Esophagus muscularis mucosa (tissue), 4 donors: ENCODE measurements around the gene DDX59. TPM values are rescaled to one million over a fixed set of nuclear protein-coding genes. Genes with fewer than 3 reads are reported as not detected.

ENCODE experiments used
- DNase-seq: peaks from one replicate; pipeline ENCODE4 v3.0.0-alpha.2; 2017; ENCODE audit errors: extremely low spot score
- H3K27ac ChIP-seq, 4 donors: fragments of 200-600 bp; sonication (generic); replicated peaks in 1 of 4; 1 replicate in 3 of 4; 2 replicates in 1 of 4; pipeline ENCODE4 v1.5.1; 2016 to 2019; ENCODE audit warnings: mild to moderate bottlenecking in 1 of 4
- H3K27me3 ChIP-seq, 4 donors: fragments of 200-600 bp; sonication (generic); one replicate each; pipeline versions ENCODE4 v1.5.1 to v1.6.0; 2016 to 2019
- H3K36me3 ChIP-seq, 4 donors: fragments of 200-600 bp; sonication (generic); one replicate each; pipeline ENCODE4 v1.5.1; 2016 to 2019
- H3K4me1 ChIP-seq, 4 donors: fragments of 200-600 bp; sonication (generic); one replicate each; pipeline ENCODE4 v1.5.1; 2016 to 2019
- H3K4me3 ChIP-seq, 4 donors: fragments of 200-600 bp; sonication (generic); 1 replicate in 2 of 4; 2 replicates in 2 of 4; pipeline ENCODE4 v1.5.1; 2016 to 2019; ENCODE audit warnings: mild to moderate bottlenecking in 4 of 4, moderate library complexity in 1 of 4
- H3K9me3 ChIP-seq, 4 donors: fragments of 200-600 bp; sonication (generic); 1 replicate in 3 of 4; 2 replicates in 1 of 4; pipeline ENCODE4 v1.5.1; 2016 to 2019
- EP300 ChIP-seq: sonication (generic); formaldehyde crosslinking; IDR thresholded peaks from one replicate; pipeline ENCODE4 v1.6.1; 2017; ENCODE audit warnings: antibody characterized with exemption
- POLR2A ChIP-seq: fragments of 450-650 bp; IDR thresholded peaks from one replicate; pipeline ENCODE4 v1.6.1; 2017; ENCODE audit warnings: antibody characterized with exemption, moderate library complexity, mild to moderate bottlenecking, low read depth
- POLR2AphosphoS5 ChIP-seq, 2 donors: sonication (generic); formaldehyde crosslinking; IDR thresholded peaks; one replicate each; pipeline ENCODE4 v1.6.1; 2017; ENCODE audit warnings: antibody characterized with exemption in 2 of 2
- WGBS: methylation state at CpG from one replicate; pipeline ENCODE4 v1.1.5; 2018; 5-methylcytosine and 5-hydroxymethylcytosine counted together
- intact Hi-C: fragments of 100-400 bp; cut with DNase I; formaldehyde crosslinking; loops from one replicate; pipeline ENCODE4 v1.15.1; 2023
- total RNA-seq, 4 donors: library from RNA; depleted of rRNA; stranded (reverse); fragments of >200 nt; gene quantifications; one replicate each; pipeline versions ENCODE4 v1.1.0 to v1.2.1, GENCODE V29; 2016
- TF ChIP-seq, protein P1 (sequence below), 3 experiments: fragments of 200-600 bp in 2 of 3; fragments of 450-650 bp in 1 of 3; sonication (generic) in 2 of 3; IDR thresholded peaks; one replicate each; pipeline ENCODE4 v1.5.1; 2017 to 2019; ENCODE audit warnings: antibody characterized with exemption in 3 of 3, mild to moderate bottlenecking in 2 of 3, moderate library complexity in 1 of 3

The DDX59 gene
- 10 to 100 TPM; 18.1 to 30.0 (median 21.7) TPM for total RNA-seq

GRCh38 chr1:200669314-200670241 is at the start of gene DDX59:
Gene DDX59, minus strand, starts transcription at chr1:200669907. Its CDS starts 3,167 bp downstream, at chr1:200666740.
- Histone ChIP-seq H3K36me3 (peaks cover 0 to 17% (median 10%) of the 10 kb centered on the region in 4 donors), H3K9me3 (no peaks in the 10 kb centered on the region), H3K27me3 (no peaks in the 10 kb centered on the region), H3K4me3 (peak within 1 kb of the TSS; percentile 71 to 95 (median 80)), H3K27ac (peak within 1 kb of the TSS; percentile 95 to 100 (median 98)), H3K4me1 (peaks cover 18 to 47% (median 39%) of the 10 kb centered on the region in 4 donors)
- TF ChIP-seq, protein P1, sequence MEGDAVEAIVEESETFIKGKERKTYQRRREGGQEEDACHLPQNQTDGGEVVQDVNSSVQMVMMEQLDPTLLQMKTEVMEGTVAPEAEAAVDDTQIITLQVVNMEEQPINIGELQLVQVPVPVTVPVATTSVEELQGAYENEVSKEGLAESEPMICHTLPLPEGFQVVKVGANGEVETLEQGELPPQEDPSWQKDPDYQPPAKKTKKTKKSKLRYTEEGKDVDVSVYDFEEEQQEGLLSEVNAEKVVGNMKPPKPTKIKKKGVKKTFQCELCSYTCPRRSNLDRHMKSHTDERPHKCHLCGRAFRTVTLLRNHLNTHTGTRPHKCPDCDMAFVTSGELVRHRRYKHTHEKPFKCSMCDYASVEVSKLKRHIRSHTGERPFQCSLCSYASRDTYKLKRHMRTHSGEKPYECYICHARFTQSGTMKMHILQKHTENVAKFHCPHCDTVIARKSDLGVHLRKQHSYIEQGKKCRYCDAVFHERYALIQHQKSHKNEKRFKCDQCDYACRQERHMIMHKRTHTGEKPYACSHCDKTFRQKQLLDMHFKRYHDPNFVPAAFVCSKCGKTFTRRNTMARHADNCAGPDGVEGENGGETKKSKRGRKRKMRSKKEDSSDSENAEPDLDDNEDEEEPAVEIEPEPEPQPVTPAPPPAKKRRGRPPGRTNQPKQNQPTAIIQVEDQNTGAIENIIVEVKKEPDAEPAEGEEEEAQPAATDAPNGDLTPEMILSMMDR (IDR thresholded peaks at IDR 0.05), result no peak
- TF ChIP-seq POLR2A (peak; percentile 95), POLR2AphosphoS5 (IDR thresholded peaks at IDR 0.05) (peak; percentile 92 to 97), EP300 (peak; percentile 92)
- intact Hi-C loops, result loop anchor here (2.0 to 5.0 kb wide), 3 partner anchors 47 to 133 kb away; partner anchors contain the start of genes CAMSAP2 and KIF14
- 0% methylated on average over 24 of the region's 91 CpGs for WGBS
- DNase-seq, result peak; percentile 99

- Histone ChIP-seq H3K4me3 (no peak overlapping the region), H3K36me3 (no peaks in the 10 kb centered on the region), H3K27ac (no peak overlapping the region), H3K4me1 (no peaks in the 10 kb centered on the region), H3K27me3 (no peaks in the 10 kb centered on the region), H3K9me3 (no peaks in the 10 kb centered on the region)
- intact Hi-C loops, result no loop called here
- TF ChIP-seq POLR2A (no peak), EP300 (no peak), POLR2AphosphoS5 (IDR thresholded peaks at IDR 0.05) (no peak)
- TF ChIP-seq, protein P1 (IDR thresholded peaks at IDR 0.05), result no peak
- no peak for DNase-seq
- 79% methylated on average over 2 of the region's 2 CpGs for WGBS
Measured at GRCh38 chr1:200714504-200715187, 44.9 kb upstream of the DDX59 start.

GRCh38 chr1:200710166-200710565 is 40.5 kb upstream of the DDX59 start:
- intact Hi-C loops, result no loop called here
- Histone ChIP-seq H3K9me3 (no peaks in the 10 kb centered on the region), H3K27ac (no peak overlapping the region), H3K27me3 (no peaks in the 10 kb centered on the region), H3K4me3 (no peak overlapping the region), H3K36me3 (no peaks in the 10 kb centered on the region), H3K4me1 (no peaks in the 10 kb centered on the region)
- 79% methylated on average over 2 of the region's 2 CpGs for WGBS
- TF ChIP-seq, protein P1 (IDR thresholded peaks at IDR 0.05), result no peak
- no peak for TF ChIP-seq POLR2AphosphoS5 (IDR thresholded peaks at IDR 0.05)
- no peak for TF ChIP-seq POLR2A
- TF ChIP-seq EP300, result no peak
- DNase-seq, result no peak

DNA sequence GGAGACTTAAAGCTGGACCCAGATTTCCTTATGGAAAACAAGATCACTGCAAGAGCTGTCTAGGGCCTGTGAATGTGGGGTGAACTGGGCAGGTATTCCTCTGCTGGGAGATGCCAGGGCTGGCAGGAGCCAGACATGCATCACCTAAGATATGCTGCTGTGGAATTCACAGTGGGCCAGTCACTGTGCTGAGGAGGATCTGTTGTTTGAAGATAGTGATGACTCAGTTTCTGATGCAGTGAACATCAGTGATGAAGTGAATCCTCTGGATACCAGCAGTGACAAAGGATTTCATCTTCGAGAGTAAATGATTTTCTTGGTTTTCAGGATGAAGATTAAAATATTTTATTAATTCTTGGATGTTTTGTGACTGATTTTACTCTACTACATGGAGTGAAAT is 39.1 kb upstream of the DDX59 start:
- Histone ChIP-seq H3K36me3 (no peaks in the 10 kb centered on the region), H3K4me1 (no peaks in the 10 kb centered on the region), H3K4me3 (no peak overlapping the region), H3K27ac (no peak overlapping the region), H3K9me3 (no peaks in the 10 kb centered on the region), H3K27me3 (no peaks in the 10 kb centered on the region)
- WGBS, result 88% methylated on average over 1 of the region's 1 CpG
- TF ChIP-seq EP300 (no peak), POLR2AphosphoS5 (IDR thresholded peaks at IDR 0.05) (no peak), POLR2A (no peak)
- TF ChIP-seq, protein P1 (IDR thresholded peaks at IDR 0.05), result no peak
- DNase-seq, result no peak
- intact Hi-C loops, result no loop called here
